ENCODE measurements around the gene PTK7.

PTK7 gene

DNA sequence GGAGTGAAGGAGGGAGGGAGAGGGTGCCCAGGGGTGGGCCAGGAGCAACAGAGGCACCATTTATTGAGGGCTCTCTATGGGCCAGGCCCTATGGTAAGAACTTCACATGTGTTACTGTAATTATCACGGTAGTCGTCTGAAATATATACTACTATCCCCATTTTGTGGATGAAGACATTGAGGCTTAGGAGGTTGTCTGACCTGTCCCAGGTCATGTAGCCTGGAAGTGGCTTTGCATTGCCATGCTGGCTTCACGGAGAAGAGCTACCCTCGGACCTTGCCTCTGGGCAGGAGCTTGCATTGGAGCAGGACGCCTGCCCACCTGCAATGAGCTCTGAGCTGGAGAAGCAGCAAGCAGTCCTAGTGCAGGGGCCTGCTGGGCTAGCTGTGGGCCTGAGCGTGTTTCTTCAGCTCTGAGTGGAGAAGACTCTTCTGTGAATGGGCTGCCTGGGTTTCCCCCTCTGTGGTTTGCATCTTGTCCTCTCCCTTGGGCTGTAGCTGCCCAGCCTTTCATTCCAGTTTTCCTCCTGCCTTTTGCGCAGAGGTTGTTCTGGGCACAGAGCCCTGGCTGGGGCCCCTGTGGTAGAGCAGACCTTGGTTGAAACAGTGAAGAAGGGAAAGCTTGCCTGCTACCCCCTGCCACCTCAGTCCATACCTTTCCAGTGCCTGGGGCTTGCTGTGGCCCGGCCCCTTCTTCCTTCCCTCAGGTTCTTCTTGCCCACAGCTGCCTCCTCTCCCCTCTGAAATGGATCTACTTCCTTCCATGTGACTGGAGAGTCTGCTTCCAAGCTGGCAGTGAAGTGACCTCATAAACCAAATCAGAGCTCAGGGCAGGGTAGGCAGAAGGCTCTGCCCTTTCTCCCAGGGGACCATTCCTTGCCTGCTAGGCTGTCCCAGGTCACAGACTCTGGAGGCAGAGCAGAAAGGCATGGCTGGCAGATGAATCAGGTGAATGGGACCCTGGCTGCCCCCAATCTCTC, 70.9 kb downstream of the PTK7 start:
- no peak for DNase-seq

DNA sequence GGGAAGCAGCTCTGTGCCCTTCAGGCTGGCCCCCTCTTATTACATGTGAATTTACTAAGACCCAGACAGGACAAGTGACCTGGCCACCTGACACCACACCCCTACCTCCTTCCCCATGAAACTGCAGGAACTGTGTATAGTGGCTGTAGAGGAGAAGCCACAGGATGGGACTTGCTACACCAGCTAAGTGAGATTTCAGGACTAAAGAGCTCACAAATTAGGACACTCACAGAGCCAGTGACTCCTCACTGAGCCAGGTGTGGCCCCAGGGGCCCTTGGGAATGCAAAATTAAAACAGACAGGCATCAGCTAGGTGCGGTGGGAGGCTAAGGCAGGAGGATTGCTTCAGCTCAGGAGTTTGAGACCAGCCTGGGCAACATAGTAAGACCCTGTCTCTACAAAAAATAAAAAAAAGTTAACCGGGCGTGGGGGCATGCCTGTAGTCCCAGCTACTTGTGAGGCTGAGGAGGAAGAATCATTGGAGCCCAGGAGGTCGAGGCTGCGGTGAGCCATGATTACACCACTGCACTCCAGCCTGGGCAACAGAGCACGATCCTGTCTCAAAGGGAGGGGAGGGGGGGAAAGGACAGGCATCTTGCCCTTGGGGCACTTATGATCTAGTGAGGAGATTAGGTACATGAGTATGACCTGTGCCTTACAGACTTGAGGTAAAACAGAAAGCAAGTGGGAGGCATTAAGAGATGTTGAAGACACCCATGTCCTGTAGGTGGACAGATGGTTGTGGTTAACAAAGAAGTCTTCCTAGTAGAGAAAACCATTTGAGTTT, 71.8 kb downstream of the PTK7 start:
- no peak for DNase-seq

DNA sequence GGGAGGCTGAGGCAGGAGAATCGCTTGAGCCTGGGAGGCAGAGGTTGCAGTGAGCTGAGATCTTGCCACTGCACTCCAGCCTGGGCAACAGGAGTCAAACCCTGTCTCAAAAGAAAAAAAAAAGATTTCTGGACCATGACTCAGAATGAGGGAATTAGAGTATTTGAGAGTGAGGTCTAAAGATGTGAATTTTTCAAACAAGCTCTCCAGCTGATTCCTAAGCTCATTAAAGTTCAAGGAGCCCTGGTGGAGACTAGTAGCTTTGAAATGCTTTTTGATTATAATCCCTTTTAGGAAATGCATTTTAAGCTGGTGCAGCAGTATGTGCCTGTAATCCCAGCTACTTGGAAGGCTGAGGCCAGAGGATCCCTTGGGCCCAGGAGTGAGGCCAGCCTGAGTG, 73.2 kb downstream of the PTK7 start:
- no peak for DNase-seq

DNA sequence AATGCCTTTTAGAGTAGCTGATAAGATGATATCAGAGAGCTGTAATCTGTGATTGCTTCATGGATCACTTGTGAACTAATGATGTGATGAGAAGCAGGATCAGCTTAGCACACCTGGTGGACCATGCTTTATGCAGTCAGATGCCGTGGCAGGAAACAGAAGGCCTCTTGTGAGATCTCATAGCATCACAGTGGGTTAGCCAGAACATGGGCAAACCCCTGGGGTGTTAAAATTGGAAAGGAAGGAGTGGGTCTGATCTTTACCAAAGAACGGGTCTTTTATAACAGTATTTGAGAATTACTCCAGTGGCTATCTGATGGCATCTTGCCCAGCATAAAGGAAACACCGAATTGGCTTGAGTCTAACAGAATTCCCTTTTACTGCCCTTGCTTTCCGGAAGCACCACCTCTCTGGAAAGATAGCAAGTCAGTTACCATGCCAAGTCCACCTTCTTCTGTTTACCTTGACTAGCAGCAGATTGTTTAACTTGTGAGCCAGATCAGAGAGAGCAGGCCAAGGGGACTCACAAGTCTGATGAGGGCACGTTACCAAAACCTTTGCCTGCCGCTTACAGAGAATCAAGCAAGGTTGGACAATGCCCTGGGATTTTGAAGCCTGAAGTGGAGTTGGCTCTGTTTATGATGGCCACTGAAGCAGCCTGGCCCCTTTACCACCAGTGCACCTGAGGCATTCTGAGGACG, 74.1 kb downstream of the PTK7 start:
- no peak for DNase-seq

DNA sequence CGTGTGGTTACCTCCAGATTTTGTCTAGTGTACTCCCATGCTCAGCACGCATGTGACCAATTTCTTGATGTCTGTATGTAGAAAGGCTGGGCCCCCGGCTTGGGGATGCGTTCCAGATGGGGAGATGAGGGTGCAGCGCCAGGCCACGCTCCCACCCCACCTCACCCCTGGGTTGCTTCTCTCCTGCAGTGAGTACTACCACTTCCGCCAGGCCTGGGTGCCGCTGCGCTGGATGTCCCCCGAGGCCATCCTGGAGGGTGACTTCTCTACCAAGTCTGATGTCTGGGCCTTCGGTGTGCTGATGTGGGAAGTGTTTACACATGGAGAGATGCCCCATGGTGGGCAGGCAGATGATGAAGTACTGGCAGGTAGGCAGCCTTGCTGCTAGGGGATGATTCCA, 83.5 kb downstream of the PTK7 start:
- no peak for DNase-seq

DNA sequence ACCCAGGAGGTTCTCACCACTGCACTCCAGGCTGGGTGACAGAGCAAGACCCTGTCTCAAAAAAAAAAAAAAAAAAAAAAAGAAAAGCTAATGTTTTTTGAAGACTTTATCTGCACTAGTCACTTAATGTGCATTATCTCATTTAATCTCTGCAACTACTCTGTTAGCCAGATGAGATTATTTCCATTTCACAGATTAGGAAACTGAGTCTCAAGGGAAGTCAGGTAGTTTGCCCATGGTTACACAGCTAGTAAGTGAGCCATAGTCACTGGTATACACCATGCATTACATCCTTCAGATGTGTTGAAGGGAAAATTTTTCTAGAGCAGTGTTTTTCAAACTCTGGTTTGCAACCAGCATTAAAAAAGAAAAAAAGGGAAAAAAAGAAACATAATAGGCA, 87.8 kb downstream of the PTK7 start:
- DNase-seq: no peak

DNA sequence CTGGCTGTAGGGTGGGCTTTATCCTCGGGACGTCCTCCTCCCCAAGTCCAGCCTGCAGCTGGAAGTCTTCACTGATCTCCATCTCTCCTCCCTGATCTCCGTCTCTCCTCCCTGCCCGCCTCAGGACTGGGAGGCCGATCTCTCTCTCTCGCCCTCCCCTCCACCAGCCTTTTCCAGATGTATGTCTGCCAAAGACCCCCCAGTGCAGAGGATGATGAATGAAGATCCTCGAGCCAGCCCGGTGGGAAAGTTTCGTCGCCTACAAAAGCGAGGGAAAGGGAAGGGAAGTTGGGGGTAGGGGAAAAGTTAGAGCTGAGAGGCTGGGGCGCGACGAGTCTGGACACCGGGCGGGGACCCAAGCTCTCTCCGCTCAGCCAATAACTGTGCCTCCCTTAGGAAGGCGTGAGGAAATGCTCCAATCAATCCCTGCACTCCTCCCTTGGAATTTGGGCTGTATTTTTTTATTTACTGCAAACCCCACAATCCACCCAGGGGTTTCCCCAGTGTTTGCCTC, 94.4 kb downstream of the PTK7 start:
- DNase-seq: no peak

DNA sequence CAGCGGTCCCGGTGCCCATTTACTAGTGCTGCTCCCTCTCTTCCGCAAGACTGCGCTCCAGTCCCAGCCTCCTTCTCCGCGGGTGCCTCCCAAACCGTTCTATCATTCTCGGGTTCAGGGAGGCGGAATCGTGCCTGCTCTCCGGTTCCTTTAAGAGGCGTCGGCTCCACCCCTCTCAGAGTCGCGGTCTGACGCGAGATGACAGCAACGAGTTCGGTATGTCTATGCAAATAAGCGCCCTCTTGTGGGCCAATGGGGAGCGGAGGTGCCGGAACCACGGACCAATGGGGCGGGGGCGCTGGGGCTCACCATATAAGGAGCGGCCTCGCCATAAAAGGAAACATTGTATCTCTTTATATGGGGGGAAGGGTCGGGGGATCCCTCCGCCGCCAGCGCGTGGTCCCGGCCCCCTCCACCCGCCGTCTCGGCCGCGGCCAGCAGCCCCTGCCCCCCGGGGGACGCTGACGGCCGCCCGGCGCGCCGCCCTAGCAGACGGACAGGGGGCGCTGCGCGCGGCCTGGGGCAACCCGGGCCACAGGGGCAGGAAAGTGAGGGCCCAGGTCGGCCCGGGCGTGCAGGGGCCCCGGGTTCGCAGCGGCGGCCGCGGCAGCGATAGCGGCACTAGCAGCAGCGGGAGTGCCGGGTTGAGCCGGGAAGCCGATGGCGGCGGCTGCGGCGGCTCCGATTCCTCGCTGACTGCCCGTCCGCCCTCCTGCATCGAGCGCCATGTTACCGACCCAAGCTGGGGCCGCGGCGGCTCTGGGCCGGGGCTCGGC, 95.0 kb downstream of the PTK7 start, which contains the start of gene SRF:
TSS of gene SRF (plus strand) at position 339 of the 776 bp plus-strand sequence. CDS start at position 727, 388 bp downstream.
- peak; percentile 95 to 99 (median 98) for DNase-seq

DNA sequence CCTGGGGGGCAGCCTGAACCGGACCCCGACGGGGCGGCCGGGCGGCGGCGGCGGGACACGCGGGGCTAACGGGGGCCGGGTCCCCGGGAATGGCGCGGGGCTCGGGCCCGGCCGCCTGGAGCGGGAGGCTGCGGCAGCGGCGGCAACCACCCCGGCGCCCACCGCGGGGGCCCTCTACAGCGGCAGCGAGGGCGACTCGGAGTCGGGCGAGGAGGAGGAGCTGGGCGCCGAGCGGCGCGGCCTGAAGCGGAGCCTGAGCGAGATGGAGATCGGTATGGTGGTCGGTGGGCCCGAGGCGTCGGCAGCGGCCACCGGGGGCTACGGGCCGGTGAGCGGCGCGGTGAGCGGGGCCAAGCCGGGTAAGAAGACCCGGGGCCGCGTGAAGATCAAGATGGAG, 95.6 kb downstream of the PTK7 start:
- DNase-seq: peak in 3 of 5 donors; percentile 19 to 37 (median 27)

DNA sequence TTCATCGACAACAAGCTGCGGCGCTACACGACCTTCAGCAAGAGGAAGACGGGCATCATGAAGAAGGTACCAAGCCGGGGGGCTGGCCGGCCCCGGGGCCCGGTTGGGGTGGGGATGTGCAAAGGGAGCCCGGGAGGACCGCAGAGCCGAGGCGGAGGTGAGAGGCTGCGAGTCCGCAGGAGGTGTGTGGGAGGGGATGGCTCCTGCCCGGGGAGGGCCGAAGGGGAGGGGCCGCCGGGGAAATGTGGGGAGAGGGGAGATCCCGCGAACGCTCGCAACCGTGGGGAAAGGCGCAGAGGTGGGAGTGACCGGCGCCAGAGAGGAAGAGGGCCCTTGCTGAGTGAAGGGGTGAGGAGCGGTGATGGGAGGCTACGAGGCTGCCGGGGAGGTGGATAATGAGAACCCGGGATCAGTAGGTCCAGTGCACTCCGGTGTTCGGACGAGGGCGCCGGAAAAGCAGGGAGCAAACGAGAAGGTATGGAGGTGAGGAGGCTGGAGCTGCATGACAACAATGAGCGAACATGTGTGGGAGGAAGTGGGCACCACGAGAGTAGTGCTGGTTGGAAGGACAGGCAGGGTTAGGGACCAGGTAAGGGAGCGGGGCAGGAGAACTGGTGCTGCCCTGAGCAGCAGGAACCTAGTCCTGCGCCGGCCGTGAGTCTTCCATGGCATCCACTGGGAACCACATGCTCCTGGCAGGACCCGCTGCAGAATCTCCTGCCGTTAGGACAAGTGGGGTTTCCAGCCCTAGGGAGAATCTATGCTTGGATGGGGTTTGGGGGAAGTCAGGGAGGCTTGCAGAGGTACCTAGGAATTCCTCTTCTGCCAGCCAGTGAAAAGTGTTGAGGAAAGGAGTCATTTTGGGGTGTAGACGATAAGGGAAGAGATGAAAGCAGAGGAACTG, 96.2 kb downstream of the PTK7 start:
- peak; percentile 39 to 54 (median 47) for DNase-seq

DNA sequence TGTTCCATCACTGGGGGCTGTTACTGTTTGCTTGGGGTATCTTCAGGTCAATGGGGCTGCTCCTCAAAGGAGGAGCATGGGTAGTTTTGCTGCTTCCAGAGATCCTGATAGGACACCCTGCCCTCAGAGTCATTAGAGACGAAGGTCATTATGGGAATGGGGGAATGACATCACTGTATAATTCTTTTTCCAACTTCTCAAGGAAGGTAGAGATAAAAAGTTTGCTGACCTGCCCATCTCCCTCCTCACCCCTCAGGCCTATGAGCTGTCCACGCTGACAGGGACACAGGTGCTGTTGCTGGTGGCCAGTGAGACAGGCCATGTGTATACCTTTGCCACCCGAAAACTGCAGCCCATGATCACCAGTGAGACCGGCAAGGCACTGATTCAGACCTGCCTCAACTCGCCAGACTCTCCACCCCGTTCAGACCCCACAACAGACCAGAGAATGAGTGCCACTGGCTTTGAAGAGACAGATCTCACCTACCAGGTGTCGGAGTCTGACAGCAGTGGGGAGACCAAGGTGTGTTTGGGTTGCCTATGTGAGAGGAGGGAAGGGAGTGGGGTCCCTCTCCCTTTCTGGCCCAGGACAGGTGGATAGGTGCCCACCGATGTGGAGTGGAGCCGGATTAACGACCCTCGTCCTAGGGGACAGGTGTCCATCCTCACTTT, 97.6 kb downstream of the PTK7 start:
- DNase-seq: no peak

DNA sequence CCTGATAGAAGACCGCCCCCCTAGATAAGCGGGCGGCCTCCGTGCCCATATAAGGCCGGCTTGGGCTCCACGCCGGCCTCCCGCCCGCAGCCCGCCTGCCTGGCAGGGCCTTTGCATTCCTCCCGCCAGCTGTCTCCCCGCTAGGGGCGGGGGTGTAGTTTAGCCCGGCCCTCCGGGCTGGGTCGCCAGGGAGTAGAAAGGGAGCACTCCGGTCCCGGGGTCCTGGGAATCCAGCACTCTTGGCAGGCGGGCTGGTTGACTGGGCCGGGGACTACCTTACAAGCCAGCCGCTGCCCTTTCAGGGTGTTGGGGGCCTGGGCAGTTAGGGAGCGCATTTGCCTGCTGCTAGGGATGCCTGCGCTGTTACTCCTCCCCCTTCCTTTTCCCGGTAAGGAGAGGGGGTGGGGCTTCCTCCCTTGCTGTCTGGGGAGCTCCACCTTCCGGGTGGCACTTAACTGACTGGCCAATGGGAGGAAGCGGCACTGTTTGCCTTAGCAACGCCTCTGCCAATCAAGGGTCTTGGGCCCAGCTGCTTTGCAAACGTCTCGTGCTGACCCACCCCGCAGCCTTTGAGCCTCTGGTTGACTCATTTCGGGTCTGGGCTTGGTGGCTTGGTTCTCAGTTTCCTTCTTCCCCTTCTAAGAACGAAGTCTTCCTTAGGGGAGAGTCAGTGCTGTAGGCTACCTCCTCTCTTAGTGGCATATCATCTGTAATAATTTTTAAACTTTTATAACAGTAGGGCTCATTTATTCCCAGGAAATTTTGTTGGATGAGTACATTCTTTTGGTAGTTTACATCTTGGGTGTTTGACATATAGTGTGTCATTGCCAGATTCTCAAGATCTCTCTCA, 98.4 kb downstream of the PTK7 start:
- peak; percentile 87 to 99 (median 91) for DNase-seq

DNA sequence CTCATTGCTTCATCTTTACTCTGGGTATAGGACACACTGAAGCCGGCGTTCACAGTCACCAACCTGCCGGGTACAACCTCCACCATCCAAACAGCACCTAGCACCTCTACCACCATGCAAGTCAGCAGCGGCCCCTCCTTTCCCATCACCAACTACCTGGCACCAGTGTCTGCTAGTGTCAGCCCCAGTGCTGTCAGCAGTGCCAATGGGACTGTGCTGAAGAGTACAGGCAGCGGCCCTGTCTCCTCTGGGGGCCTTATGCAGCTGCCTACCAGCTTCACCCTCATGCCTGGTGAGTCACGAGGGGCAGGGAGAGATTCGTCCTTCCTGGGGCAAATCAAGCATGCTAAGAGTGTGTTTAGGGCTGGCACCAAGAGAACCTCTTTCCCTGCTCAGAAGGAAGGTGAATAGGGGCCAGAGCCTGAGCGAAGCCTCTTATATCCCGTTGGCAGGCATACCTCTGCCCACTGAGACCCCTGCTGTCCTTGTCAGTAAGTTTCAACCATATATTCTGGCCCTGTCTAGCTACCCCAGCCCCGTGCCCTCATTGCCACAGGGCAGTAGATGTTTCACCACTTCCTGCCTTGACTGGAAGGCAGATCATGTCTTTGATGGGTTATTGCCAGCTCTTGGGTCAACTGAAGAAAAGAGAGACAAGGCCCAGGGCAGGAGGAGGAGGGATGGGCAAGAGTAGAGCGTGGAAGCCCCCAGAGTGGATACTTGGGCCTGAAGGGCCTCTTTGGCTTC, 99.7 kb downstream of the PTK7 start:
- peak in 1 of 5 donors; percentile 46 for DNase-seq

DNA sequence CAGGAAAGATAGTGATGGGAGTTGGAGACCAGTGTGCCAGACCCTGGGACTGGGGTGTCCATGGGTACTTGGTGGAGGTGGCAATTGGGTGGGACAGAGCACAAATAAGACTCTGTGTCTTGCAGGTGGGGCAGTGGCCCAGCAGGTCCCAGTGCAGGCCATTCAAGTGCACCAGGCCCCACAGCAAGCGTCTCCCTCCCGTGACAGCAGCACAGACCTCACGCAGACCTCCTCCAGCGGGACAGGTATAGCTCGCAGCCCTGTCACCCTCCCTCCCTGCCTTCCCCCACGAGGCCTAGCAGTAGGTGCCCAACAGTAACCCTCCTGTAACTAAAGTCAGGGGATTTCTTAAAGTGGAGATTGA, 100.3 kb downstream of the PTK7 start:
- DNase-seq: no peak

DNA sequence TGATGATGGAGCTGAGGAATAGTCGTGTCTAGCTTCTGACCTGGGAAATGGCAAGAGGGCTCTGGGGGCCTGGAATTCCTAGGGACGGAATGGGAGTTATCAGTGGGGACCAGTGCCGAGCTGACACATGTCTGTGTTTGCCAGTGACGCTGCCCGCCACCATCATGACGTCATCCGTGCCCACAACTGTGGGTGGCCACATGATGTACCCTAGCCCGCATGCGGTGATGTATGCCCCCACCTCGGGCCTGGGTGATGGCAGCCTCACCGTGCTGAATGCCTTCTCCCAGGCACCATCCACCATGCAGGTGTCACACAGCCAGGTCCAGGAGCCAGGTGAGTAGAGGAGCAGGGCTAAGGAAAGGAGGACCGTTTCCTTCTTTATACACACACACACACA, 102.0 kb downstream of the PTK7 start:
- no peak for DNase-seq

DNA sequence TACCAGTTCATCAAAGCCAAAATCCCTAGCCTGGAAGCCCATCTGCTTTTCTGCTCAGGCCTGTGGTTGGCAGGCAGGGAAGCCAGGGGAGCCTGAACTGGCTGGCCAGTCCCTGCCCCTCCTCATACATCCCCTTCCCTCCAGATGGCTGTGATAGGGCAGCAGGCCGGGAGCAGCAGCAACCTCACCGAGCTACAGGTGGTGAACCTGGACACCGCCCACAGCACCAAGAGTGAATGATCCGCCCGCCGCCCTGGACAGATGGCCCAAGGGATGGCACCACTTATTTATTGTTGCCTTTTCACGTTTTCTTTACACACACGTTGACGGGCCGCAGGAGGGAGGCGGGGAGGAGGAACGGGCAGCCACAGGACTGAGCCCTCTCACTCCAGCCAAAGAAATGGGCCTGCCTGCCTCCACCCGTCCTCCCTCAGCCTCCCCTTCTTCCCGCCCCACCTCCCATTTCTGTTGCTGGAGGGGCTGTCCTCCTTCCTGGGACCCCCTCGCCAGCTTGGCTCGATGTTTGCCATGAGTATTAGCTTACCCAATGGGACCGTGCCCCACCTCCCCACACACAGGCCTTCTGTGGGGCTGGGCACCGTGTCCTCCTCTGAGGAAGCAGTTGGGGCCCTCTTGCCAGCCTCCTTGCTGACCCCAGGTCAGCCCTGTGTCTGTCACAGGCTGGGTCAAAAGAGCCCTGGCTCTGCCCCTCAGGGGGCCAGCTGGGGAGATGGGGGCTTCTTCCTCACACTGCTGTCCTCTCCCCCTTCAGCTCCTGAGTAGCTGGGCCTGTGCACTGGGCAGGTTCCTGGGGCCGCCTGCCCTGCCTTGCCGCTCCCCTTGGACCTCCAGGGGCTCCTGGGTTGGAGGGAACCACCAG, 103.1 kb downstream of the PTK7 start:
- no peak for DNase-seq

DNA sequence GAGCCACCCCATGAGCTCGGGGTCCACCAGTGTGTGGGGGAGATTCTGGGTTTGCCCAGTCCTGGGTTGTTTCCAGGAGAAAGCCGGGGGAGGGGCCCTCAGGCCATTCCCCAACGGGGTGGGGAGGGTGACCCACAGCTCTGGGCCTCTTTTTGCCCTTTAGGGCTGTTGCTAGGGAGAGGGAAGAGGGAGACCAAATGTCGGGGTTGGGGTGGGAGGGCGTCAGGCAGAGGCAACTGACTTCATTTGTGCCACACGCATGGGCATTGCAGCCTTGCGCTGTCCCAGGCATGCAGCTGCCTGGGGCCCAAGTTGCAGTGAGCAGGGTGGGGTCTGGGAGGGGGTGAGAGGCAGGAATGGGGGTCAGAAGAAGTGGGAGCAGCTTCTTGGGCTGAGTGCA, 103.9 kb downstream of the PTK7 start:
- no peak for DNase-seq

DNA sequence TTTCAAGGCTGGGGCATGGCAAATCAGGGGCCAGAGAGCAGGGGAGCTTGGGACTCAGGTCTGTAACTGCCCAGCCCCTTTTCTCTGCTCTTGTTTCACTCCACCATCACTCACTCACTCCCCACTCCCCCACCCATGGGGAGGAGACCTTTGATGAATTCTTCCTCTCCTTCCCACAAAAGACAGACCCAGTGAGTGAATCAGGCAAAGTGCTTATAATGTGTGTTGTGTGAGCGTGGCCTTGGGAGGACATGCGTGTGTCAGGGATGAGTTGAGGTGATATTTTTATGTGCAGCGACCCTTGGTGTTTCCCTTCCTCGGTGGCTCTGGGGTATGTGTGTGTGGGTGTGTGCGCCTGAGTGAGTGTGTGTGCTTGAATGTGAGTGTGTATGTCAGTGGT, 104.9 kb downstream of the PTK7 start:
- DNase-seq: no peak
